HepG2 (cell line): ENCODE results near the gene SMIM11. TPM values are rescaled to one million over a fixed set of nuclear protein-coding genes. Genes with fewer than 3 reads are reported as not detected.

ENCODE experiments used
- HNF4G ChIP-seq, 2 experiments: sonication (generic) in 1 of 2; formaldehyde crosslinking in 1 of 2; IDR thresholded peaks; 2 replicates each; pipeline versions ENCODE4 v1.4.0 to v1.6.1; 2011 to 2020; ENCODE audit warnings: borderline replicate concordance in 2 of 2, low read depth in 2 of 2, mild to moderate bottlenecking in 2 of 2, low read length in 1 of 2, missing genetic modification reagents in 1 of 2, moderate library complexity in 1 of 2
- MIER3 ChIP-seq: IDR thresholded peaks from 2 replicates; pipeline ENCODE4 v1.6.1; 2016; ENCODE audit warnings: missing compliant biosample characterization, borderline replicate concordance
- NFE2L2 ChIP-seq: fragments of 150-350 bp; IDR thresholded peaks from 2 replicates; pipeline ENCODE4 v1.6.1; 2014; ENCODE audit warnings: low read length
- RBM39 ChIP-seq: fragments of 200-400 bp; formaldehyde crosslinking; IDR thresholded peaks from one replicate; pipeline ENCODE4 v1.6.1; 2018; ENCODE audit warnings: antibody characterized with exemption, mild to moderate bottlenecking, low read depth, low read length; ENCODE audit not compliant: poor library complexity, severe bottlenecking
- RFX3 ChIP-seq: IDR thresholded peaks from 2 replicates; pipeline ENCODE4 v1.6.1; 2016; ENCODE audit warnings: missing biosample characterization, missing genetic modification reagents
- SMYD3 ChIP-seq: sonication (generic); formaldehyde crosslinking; IDR thresholded peaks from 2 replicates; pipeline ENCODE4 v1.8.1; 2023; ENCODE audit warnings: mild to moderate bottlenecking, missing genetic modification reagents
- SRSF4 ChIP-seq: fragments of 200-400 bp; formaldehyde crosslinking; IDR thresholded peaks from one replicate; pipeline ENCODE4 v1.6.1; 2018; ENCODE audit warnings: mild to moderate bottlenecking, low read depth, low read length, moderate library complexity; ENCODE audit not compliant: poor library complexity, severe bottlenecking
- XRCC5 ChIP-seq: fragments of 200-400 bp; formaldehyde crosslinking; optimal IDR thresholded peaks from 2 replicates; pipeline ENCODE3; 2017; ENCODE audit warnings: mild to moderate bottlenecking, low read length
- ZBTB3 ChIP-seq: sonication (generic); formaldehyde crosslinking; IDR thresholded peaks from 2 replicates; pipeline ENCODE4 v1.4.0; 2020; ENCODE audit warnings: low read depth, mild to moderate bottlenecking, moderate library complexity, missing genetic modification reagents, borderline replicate concordance
- ZNF124 ChIP-seq: sonication (generic); formaldehyde crosslinking; IDR thresholded peaks from 2 replicates; pipeline ENCODE4 v1.4.0; 2020; ENCODE audit warnings: missing genetic modification reagents
- ZNF234 ChIP-seq: sonication (generic); formaldehyde crosslinking; conservative IDR thresholded peaks from 2 replicates; pipeline ENCODE4 v1.5.1; 2020; ENCODE audit warnings: mild to moderate bottlenecking, missing genetic modification reagents
- ZNF326 ChIP-seq: sonication (generic); formaldehyde crosslinking; IDR thresholded peaks from 2 replicates; pipeline ENCODE4 v1.4.0; 2020; ENCODE audit warnings: missing genetic modification reagents, borderline replicate concordance
- ZNF570 ChIP-seq: sonication (generic); formaldehyde crosslinking; IDR thresholded peaks from 2 replicates; pipeline ENCODE4 v1.4.0; 2020; ENCODE audit warnings: mild to moderate bottlenecking, missing genetic modification reagents, borderline replicate concordance
- ZNF782 ChIP-seq: sonication (generic); formaldehyde crosslinking; IDR thresholded peaks from 2 replicates; pipeline ENCODE4 v1.4.0; 2020; ENCODE audit warnings: missing genetic modification reagents, mild to moderate bottlenecking, borderline replicate concordance
- polyA plus RNA-seq, 8 experiments: library from polyadenylated mRNA; depleted of rRNA in 3 of 8; stranded (reverse) in 7 of 8; unstranded in 1 of 8; fragments of >200 nt; fragmentation: Illumina TruSeq in 4 of 8; extraction: Trizol in 4 of 8; gene quantifications; 2 replicates each; pipeline versions ENCODE4 v1.2.1 to v1.2.3, GENCODE V29; 2011 to 2016; ENCODE audit warnings: low read depth in 4 of 8, missing spikeins in 1 of 8, mixed read lengths in 1 of 8; ENCODE audit not compliant: insufficient read depth in 1 of 8
- total RNA-seq, 5 experiments: library from RNA; depleted of rRNA; stranded (reverse); fragments of >200 nt; fragmentation: Illumina TruSeq; extraction: Trizol; gene quantifications; 2 replicates each; pipeline ENCODE4 v1.2.3, GENCODE V29; 2016; ENCODE audit warnings: low read depth in 1 of 5
- TF ChIP-seq, protein P1 (sequence below): IDR thresholded peaks from 2 replicates; pipeline ENCODE4 v1.6.1; 2016; ENCODE audit warnings: missing compliant biosample characterization, missing genetic modification reagents, borderline replicate concordance
- TF ChIP-seq, protein P2 (sequence below): sonication (generic); formaldehyde crosslinking; IDR thresholded peaks from 2 replicates; pipeline ENCODE4 v1.8.1; 2023; ENCODE audit warnings: mild to moderate bottlenecking, moderate library complexity, missing genetic modification reagents
- TF ChIP-seq, protein P3 (sequence below): sonication (generic); formaldehyde crosslinking; IDR thresholded peaks from 2 replicates; pipeline ENCODE4 v1.4.0; 2020; ENCODE audit warnings: mild to moderate bottlenecking, missing genetic modification reagents
- TF ChIP-seq, protein P4 (sequence below): conservative IDR thresholded peaks from 2 replicates; pipeline ENCODE4 v1.6.1; 2018; ENCODE audit warnings: missing genetic modification reagents

Gene SMIM11
- total and polyA plus RNA-seq, 2 of the 13 experiments (the other 11 are each of a cell fraction or from before 2014, with no cell fraction given), result 6.4 to 18.9 TPM

DNA sequence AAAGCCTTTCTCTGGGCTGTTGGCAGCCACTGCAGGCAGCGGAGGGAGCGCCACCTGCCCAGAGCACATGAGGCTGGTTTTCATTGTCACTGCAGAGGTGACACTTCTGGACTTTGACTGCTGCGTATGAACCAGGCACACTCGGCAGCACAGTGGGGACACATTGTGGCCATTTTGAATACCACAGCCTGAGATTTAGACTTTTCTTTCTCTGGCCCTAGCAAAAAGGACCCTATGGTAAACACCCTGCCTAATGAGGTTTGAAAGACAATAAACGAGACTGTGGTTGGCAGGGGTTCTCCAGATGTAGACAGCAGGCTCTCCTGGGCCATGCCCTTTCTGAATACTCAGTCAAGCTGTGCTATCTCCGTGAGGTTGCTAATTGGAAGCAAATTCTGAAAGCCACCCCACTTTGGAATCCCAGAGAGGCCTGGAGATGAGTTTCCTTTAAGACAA, 23.5 kb upstream of the SMIM11 start (continued):
- TF ChIP-seq, protein P1, sequence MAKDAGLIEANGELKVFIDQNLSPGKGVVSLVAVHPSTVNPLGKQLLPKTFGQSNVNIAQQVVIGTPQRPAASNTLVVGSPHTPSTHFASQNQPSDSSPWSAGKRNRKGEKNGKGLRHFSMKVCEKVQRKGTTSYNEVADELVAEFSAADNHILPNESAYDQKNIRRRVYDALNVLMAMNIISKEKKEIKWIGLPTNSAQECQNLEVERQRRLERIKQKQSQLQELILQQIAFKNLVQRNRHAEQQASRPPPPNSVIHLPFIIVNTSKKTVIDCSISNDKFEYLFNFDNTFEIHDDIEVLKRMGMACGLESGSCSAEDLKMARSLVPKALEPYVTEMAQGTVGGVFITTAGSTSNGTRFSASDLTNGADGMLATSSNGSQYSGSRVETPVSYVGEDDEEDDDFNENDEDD (CRISPR knock-in tag), result peak; percentile 32; the same call in 1 of the 2 replicates
- TF ChIP-seq ZNF782 (CRISPR knock-in tag) (no peak), MIER3 (no peak), HNF4G (IDR thresholded peaks at IDR 0.05; ENCODE audit: borderline replicate concordance, low read depth, low read length) (peak; percentile 90), HNF4G (CRISPR knock-in tag; IDR thresholded peaks at IDR 0.05; ENCODE audit: borderline replicate concordance, low read depth) (peak; percentile 62; the same call in 1 of the 2 replicates), ZBTB3 (CRISPR knock-in tag) (no peak), ZNF570 (CRISPR knock-in tag) (no peak), RFX3 (CRISPR knock-in tag) (no peak), SRSF4 (no peak), RBM39 (no peak), SMYD3 (CRISPR knock-in tag) (no peak), XRCC5 (peak; percentile 75), ZNF326 (CRISPR knock-in tag) (no peak), ZNF124 (no peak), ZNF234 (CRISPR knock-in tag) (no peak), NFE2L2 (no peak)
- TF ChIP-seq, protein P2, sequence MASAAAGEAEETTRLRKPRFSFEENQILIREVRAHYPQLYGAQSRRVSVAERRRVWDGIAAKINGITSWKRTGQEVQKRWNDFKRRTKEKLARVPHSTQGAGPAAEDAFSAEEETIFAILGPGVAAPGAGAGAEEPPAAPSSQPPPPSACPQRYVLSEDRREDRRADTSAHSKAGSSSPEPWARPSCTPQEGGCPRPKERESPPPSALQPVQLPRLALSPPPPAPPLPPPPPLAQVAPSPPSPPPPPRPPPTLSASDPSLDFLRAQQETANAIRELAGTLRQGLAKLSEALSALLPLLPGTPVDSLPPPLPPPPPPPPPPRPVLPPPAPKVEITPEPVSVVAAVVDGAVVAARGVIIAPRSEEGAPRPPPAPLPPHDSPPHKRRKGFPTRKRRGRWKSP, result no peak
- TF ChIP-seq, protein P3, sequence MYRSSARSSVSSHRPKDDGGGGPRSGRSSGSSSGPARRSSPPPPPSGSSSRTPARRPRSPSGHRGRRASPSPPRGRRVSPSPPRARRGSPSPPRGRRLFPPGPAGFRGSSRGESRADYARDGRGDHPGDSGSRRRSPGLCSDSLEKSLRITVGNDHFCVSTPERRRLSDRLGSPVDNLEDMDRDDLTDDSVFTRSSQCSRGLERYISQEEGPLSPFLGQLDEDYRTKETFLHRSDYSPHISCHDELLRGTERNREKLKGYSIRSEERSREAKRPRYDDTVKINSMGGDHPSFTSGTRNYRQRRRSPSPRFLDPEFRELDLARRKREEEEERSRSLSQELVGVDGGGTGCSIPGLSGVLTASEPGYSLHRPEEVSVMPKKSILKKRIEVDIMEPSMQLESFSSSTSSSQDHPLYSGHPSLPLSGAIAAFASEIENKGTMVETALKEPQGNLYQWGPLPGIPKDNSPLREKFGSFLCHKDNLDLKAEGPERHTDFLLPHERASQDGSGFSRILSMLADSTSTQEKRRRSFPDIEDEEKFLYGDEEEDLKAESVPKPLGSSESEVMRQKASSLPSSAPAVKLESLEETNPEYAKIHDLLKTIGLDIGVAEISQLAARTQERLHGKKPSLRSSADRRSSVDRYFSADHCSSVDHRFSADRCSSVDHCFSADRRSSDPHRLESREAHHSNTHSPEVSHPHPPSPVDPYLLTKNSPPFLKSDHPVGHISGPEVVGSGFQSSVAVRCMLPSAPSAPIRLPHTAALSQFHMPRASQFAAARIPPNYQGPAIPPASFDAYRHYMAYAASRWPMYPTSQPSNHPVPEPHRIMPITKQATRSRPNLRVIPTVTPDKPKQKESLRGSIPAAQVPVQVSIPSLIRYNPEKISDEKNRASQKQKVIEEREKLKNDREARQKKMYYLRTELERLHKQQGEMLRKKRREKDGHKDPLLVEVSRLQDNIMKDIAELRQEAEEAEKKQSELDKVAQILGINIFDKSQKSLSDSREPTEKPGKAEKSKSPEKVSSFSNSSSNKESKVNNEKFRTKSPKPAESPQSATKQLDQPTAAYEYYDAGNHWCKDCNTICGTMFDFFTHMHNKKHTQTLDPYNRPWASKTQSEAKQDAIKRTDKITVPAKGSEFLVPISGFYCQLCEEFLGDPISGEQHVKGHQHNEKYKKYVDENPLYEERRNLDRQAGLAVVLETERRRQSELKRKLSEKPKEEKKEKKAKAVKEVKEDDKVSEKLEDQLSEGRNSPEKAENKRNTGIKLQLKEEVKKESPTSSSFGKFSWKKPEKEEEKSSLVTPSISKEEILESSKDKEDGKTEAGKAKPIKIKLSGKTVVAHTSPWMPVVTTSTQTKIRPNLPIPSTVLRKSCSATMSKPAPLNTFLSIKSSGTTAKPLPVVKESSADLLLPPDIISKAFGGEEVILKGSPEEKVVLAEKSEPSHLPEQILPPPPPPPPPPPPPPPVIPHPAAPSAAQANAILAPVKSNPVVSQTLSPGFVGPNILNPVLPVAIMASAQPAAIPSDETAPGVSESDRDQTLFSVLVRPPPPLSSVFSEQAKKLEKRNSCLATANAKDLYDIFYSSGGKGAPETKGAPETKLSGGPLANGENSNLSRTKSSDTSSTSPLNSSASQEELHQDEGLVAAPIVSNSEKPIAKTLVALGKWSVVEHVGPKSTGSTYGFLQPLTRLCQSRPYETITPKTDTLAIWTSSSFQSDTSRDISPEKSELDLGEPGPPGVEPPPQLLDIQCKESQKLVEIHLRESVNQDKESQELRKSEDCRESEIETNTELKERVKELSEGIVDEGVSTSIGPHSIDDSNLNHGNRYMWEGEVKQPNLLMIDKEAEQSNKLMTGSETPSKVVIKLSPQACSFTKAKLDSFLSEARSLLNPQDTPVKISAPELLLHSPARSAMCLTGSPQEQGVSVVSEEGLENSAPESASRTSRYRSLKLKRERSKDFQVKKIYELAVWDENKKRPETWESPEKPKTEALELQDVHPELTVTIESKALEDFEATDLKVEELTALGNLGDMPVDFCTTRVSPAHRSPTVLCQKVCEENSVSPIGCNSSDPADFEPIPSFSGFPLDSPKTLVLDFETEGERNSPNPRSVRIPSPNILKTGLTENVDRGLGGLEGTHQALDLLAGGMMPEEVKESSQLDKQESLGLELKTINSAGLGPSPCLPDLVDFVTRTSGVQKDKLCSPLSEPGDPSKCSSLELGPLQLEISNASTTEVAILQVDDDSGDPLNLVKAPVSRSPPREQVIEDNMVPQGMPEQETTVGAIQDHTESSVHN (CRISPR knock-in tag), result no peak
- TF ChIP-seq, protein P4, sequence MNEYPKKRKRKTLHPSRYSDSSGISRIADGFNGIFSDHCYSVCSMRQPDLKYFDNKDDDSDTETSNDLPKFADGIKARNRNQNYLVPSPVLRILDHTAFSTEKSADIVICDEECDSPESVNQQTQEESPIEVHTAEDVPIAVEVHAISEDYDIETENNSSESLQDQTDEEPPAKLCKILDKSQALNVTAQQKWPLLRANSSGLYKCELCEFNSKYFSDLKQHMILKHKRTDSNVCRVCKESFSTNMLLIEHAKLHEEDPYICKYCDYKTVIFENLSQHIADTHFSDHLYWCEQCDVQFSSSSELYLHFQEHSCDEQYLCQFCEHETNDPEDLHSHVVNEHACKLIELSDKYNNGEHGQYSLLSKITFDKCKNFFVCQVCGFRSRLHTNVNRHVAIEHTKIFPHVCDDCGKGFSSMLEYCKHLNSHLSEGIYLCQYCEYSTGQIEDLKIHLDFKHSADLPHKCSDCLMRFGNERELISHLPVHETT (CRISPR knock-in tag), result no peak
